GM18511 (cell line): Measurements from ENCODE around the gene MKX.

Experiments
- ATAC-seq: cut with Tn5 transposase; IDR thresholded peaks from one replicate; pipeline ENCODE4 v1.9.1; 2021; ENCODE audit warnings: mild to moderate bottlenecking, moderate library complexity; ENCODE audit not compliant: unreplicated experiment

Gene MKX

DNA sequence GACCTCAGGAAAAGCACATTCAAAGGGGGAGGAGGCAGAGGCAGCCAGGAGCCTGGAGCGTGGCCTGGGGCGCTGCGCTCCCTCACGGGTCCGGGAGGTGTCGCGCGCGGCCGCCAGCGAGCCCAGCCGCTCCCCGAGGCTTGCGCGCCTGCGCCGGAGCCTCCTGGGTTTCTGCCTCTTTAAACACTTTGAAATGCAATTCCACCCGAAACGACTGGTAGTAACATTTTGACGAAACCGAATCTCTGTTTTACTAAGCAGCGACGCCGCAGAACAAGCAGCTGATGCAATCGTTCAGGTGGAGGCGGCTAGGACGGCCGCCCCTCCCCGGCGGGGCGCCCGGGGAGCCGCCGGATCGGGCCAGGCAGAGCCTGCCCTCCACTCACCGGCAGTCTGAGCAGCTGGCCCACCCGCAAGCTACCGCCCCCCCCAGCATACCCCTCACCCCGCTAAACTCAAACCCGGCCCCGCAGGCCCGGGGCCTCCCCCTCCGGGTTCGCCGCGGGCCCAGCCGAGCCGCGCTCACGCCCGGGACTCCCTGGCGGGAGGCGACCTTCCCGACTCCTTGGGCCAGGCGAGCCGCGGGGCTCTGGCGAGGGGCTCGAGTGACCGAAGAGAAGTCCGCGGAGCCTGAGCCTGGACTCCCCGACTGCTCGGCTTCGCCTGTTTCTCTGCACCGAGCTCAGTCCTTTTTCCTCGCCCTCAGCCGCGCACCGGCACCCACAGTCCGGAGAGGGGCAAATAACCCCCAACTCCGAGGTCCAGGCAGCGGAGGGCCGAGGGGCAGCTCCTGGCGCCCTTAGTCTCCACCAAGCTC is 3.2 kb downstream of the MKX start:
- peak; percentile 95 for ATAC-seq

DNA sequence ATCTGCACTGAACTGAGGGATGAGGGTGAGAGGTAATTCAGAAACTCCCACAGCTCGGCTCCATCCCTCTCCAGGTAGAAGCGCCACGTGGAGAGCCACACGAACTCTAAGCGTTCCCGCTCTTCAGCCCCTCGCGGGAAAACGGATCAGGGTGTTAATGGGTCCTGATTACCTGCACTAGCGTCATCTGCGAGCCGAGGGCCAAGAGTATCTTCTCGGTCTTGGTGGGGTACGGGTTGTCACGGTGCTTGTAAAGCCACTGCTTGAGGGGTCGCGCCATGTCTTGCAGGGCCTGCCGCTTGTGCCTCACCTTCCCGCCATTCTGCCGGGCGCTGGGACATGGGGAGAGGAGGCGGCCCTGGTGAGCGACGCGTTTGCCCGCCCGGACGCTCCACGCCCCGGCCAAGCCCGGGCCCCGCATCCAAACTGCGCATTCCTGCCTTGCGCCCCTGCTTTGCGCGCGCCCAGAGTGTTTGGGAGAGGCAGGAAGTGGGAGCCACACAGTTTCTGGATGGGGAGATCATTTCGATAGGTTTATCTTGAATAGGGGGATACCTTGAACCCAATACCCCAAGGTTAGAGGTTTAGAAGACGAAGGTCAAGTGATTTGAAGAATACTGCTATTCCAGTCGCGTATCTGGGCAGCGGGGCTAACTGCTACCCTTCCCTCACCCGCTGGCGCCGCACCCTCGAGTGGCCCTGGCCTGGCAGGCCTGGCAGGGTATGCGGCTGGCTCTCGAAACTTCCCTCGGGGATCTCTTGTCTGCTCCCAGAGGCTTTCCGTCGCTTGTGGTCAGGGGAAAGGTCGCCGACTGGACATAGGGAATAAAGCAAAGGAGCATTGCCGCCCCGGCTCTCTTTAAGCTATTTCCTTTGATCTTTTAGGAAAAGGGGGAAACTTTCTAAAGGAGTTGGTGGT is 4.2 kb downstream of the MKX start:
- ATAC-seq: no peak

- no peak for ATAC-seq
These were observed 9.2 kb downstream of the MKX start for GRCh38 chr10:27736396-27736795.

- ATAC-seq: no peak
These were observed 15.6 kb downstream of the MKX start for GRCh38 chr10:27730041-27730440.

DNA sequence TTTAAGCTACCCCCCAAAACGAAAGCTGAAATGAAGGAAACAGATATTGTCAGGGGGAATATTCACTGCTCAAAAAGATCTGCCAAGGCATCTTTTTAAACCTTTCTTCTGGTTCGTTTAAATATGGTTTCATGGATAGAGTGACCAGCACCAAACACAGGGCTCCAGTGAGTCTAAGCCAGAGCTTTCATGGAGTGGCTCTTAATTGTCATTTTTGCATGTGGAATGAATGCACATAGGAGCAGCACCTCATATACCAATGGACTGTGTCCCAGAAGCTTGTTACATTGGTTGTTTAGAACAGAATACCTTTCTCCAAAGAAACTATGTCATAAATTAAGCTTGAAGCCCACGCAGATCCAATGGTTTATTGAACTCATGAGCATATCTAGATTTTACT is 17.3 kb downstream of the MKX start:
- ATAC-seq: no peak

- no peak for ATAC-seq
These were observed 21.3 kb downstream of the MKX start for GRCh38 chr10:27724287-27724686.

DNA sequence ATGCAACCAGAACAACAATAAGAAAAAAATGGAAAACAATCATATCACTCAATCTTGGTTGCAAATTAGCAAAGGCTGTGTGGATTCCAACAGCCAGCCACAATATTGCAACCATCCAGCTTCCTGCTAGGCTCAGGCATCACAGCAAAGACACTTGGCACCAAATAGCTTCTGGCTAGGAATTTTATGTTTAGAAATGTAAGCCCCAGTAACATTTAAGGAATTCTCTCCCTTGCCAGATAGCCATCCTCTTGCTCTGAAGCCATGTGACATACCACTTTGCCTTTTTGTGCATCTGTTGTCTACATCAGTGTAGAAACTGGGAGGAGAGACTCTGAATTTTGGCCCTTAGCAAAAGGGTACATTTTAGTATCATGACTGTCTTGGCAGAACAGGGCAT is 22.2 kb downstream of the MKX start:
- ATAC-seq: no peak

DNA sequence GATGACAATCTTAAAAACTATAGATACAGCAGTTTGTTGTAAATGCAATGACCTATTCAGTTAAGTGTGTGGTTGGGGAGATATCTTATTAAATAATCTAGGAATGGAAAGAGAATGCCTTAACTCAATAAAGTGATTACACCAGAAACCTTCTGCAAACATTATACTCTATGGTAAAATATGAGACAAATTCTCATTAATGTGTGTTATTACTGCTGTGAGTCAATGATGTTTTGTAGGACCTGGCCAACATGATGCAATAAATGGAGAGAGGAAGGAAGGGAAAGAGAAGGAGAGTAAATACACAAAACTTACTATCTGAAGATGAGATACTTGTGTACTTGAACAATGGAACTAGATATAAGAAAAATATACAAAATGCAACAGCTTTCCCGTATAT is 25.1 kb downstream of the MKX start:
- no peak for ATAC-seq

GRCh38 chr10:27719052-27719451 is 26.6 kb downstream of the MKX start:
- no peak for ATAC-seq

DNA sequence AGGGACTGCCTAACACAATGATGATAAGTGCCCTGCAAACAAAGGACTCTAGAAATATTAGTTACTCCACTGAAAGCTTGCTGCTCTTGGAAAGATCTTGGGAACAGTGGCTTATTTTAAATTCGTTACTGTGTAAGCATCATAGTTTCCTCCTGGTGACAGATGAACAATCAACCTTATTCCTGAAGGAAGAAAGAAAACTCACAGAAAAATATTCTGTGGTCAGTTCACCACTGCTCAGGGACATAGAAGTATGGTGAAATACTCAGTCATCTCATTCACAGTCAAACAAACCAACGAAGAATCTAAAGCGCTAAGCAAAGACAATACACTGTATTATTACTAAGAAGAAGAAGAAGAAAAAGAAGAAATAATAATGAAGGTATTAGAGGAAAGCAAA is 27.8 kb downstream of the MKX start:
- ATAC-seq: no peak

DNA sequence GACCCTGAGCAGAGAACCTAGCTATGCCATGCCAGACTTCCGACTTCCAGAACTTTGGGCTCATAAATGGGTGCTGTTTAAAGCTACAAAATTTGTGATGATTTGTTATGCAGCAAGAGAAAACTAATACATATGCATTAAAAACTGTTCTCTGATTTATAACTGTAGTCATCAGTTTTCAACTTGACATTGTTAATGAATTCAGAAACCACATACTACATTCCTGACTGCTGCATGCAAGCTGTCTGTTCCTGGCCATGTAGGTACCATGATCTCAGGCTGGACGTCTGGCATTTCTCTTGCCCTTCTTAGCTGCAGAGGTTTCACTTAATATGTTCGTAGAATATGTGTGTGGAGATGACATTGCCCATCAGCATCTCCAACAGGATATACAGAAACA is 28.4 kb downstream of the MKX start:
- no peak for ATAC-seq

- ATAC-seq: no peak
These were observed 29.1 kb downstream of the MKX start for GRCh38 chr10:27716521-27716920.

GRCh38 chr10:27715505-27715904 is 30.1 kb downstream of the MKX start:
- no peak for ATAC-seq

- no peak for ATAC-seq
These were observed 31.3 kb downstream of the MKX start for GRCh38 chr10:27714349-27714748.

DNA sequence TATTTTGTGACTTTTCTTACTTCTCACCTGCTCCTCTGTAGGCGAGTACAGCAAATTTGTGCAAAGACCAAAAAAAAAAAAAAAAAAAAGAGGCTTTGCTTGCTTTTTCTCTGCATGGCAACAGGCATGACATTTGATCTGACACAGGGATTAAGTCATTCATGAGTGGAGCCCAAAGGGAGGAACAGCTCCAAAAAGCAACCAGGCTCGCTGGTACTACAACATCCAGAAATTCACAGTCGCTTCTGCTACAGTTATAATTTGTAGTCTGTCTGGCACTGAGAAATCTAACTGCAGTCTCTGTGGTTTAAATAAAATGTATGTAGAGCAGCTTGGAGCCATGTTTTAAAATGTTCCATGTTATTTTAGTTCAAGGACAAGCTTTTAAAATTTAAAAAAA is 31.7 kb downstream of the MKX start:
- no peak for ATAC-seq

GRCh38 chr10:27710014-27710413 is 35.6 kb downstream of the MKX start:
- no peak for ATAC-seq

GRCh38 chr10:27709304-27709703 is 36.3 kb downstream of the MKX start:
- no peak for ATAC-seq

GRCh38 chr10:27701938-27702537 is 43.6 kb downstream of the MKX start:
- no peak for ATAC-seq

- no peak for ATAC-seq
These were observed 45.8 kb downstream of the MKX start for GRCh38 chr10:27699776-27700175.

- ATAC-seq: no peak
These were observed 46.7 kb downstream of the MKX start for GRCh38 chr10:27698961-27699360.

- ATAC-seq: no peak
These were observed 49.2 kb downstream of the MKX start for GRCh38 chr10:27696466-27696865.

GRCh38 chr10:27695706-27696105 is 49.9 kb downstream of the MKX start:
- ATAC-seq: no peak
